Cardiac fibroblast (primary cell): ENCODE measurements around the gene SCAF1.

Experiments used
- DNase-seq, 2 donors: peaks; one replicate each; pipeline versions ENCODE4 v3.0.0 to v3.0.0-alpha.2; 2010; ENCODE audit warnings: low read depth in 2 of 2
- H3K4me3 ChIP-seq, 2 donors: replicated peaks in 1 of 2; 1 replicate in 1 of 2; 2 replicates in 1 of 2; pipeline ENCODE4 v1.5.1; 2011; ENCODE audit warnings: low read depth in 2 of 2, low read length in 2 of 2, mild to moderate bottlenecking in 2 of 2, moderate library complexity in 1 of 2
- TF ChIP-seq, protein P1 (sequence below): IDR thresholded peaks from one replicate; pipeline ENCODE4 v1.5.1; 2011; ENCODE audit warnings: low read depth, mild to moderate bottlenecking, low read length, inconsistent platforms

SCAF1 gene

DNA sequence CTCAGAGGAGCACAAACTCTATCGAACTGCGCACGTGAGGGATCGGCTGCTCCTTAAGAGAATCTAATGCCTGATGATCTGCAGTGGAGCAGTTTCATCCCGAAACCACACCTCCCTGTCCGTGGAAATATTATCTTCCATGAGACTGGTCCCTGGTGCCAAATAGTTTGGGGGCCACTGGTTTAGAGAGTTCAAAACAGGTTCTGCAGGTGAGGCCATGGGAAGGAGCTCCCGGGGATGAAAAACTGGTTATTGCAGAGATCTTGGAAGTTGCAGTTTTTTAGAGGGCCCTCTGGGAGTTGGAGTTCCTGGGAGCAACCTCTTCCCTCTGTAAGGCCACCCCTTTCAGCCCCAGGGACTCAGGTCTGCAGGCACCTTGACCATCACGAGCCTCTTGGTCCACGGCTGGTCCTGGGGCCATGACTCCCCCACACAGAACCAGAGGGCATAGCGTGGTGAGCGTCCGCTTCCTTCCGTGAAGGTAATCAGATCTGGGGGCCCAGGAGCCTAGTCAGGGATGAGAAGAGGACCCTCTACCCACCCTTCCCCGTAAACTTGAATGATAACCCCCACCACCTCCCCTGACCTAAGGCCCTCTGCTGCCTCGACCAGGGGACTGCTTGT lies 18.4 kb downstream of the SCAF1 start:
- TF ChIP-seq, protein P1, sequence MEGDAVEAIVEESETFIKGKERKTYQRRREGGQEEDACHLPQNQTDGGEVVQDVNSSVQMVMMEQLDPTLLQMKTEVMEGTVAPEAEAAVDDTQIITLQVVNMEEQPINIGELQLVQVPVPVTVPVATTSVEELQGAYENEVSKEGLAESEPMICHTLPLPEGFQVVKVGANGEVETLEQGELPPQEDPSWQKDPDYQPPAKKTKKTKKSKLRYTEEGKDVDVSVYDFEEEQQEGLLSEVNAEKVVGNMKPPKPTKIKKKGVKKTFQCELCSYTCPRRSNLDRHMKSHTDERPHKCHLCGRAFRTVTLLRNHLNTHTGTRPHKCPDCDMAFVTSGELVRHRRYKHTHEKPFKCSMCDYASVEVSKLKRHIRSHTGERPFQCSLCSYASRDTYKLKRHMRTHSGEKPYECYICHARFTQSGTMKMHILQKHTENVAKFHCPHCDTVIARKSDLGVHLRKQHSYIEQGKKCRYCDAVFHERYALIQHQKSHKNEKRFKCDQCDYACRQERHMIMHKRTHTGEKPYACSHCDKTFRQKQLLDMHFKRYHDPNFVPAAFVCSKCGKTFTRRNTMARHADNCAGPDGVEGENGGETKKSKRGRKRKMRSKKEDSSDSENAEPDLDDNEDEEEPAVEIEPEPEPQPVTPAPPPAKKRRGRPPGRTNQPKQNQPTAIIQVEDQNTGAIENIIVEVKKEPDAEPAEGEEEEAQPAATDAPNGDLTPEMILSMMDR, result no peak
- no peak overlapping the region for H3K4me3 ChIP-seq
- DNase-seq, result no peak

DNA sequence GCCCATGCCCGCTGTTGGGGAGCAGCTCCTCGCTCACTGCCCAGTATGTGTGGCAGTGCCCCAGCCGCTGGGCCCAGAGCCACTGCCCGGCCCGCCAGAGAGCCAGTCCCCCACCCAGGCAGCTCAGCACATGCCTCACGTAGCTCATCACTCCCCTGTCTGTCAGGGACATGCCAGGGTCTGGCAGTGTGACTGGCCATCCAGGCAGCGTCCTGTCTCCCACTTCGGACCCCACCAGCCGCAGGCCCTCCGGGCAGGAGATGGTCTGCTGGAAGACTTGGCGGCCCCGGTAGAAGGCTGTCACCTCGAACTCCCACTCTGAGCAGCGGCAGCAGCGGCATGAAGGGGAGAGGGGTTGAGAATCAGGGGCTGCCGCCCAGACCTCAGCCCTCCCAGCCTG lies 20.0 kb downstream of the SCAF1 start:
- TF ChIP-seq, protein P1, result no peak
- no peak overlapping the region for H3K4me3 ChIP-seq
- DNase-seq, result no peak

GRCh38 chr19:49663224-49663623 lies 21.2 kb downstream of the SCAF1 start:
- no peak for DNase-seq
- TF ChIP-seq, protein P1, result no peak
- no peak overlapping the region for H3K4me3 ChIP-seq

- DNase-seq, result peak; percentile 79 to 83
- TF ChIP-seq, protein P1, result no peak
- peak overlapping the region; percentile 72 to 88 for H3K4me3 ChIP-seq
Observed at GRCh38 chr19:49664171-49665035, 22.4 kb downstream of the SCAF1 start.

GRCh38 chr19:49665036-49665350 lies 23.0 kb downstream of the SCAF1 start:
- peak overlapping the region; percentile 72 to 88 for H3K4me3 ChIP-seq
- DNase-seq, result no peak
- TF ChIP-seq, protein P1, result no peak

DNA sequence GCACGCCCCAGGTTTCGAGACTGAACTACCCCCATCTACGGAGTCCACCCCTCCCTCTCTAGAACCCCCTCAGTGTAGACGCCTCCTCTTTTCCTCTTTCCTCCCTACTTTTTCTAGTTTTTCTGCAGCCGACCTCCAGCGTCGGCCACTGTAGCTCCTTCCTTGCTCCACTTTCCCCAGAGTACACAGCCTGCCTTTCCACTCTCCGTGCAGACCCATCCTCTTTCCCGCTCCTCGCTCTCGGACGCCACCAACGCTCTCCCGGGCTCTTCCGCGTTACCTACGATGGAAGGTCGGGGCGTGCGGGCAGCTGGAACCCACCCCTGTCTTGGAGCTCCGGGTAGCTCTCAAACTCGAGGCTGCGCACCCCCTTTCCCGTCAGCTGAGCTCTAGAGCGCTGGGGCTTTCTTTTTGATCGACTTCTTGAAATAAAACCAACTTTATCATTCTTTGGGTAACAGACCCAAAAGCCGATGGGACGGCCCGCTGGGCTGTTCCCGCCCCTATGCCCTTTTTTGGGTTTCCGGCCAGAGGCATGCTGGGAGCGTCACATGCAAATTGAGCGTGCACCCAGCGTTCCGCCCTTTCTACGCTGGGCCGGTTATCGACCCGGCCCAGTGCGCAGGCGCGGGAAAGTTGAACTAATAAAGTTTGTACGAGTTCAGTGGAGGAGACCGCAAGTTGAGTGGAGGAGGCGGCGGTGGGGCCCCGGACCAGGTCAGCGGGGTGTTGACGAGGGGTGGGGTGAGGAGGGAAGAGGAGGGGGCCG lies 23.5 kb downstream of the SCAF1 start, which contains the start of the genes BCL2L12 and IRF3:
Gene BCL2L12 (plus strand): TSS at position 583 of the 769 bp plus-strand sequence. CDS start 760 bp downstream, outside the sequence.
Gene IRF3 (minus strand): TSS at position 507 of the 769 bp plus-strand sequence. CDS start 1,019 bp downstream, outside the sequence.
- peak; percentile 97 for DNase-seq
- TF ChIP-seq, protein P1, result no peak
- H3K4me3 ChIP-seq, result peak within 1 kb of the TSS; percentile 72 to 88
